HepG2 (cell line): Measurements from ENCODE around the gene DUS3L. TPM values are rescaled to one million over a fixed set of nuclear protein-coding genes. Genes with fewer than 3 reads are reported as not detected.

Source experiments
- ATF7 ChIP-seq, 2 experiments: fragments of 450-650 bp in 1 of 2; sonication (generic) in 1 of 2; formaldehyde crosslinking in 1 of 2; IDR thresholded peaks; 2 replicates each; pipeline versions ENCODE4 v1.4.0 to v1.6.1; 2016 to 2020; ENCODE audit warnings: antibody characterized with exemption in 1 of 2, mild to moderate bottlenecking in 1 of 2, missing genetic modification reagents in 1 of 2
- KDM5A ChIP-seq: fragments of 200-600 bp; sonication (generic); IDR thresholded peaks from 2 replicates; pipeline ENCODE4 v1.7.0; 2018; ENCODE audit warnings: antibody characterized with exemption, mild to moderate bottlenecking, low read length, borderline replicate concordance
- KLF6 ChIP-seq: IDR thresholded peaks from 2 replicates; pipeline ENCODE4 v1.8.0; 2016; ENCODE audit warnings: missing biosample characterization, missing genetic modification reagents
- ZBTB1 ChIP-seq: sonication (generic); formaldehyde crosslinking; IDR thresholded peaks from 2 replicates; pipeline ENCODE4 v1.4.0; 2020; ENCODE audit warnings: missing genetic modification reagents, borderline replicate concordance
- ZBTB38 ChIP-seq: sonication (generic); formaldehyde crosslinking; IDR thresholded peaks from 2 replicates; pipeline ENCODE4 v1.5.1; 2020; ENCODE audit warnings: mild to moderate bottlenecking, missing genetic modification reagents
- ZNF562 ChIP-seq: sonication (generic); formaldehyde crosslinking; IDR thresholded peaks from 2 replicates; pipeline ENCODE4 v1.8.0; 2022; ENCODE audit warnings: missing genetic modification reagents, borderline replicate concordance
- ZNF605 ChIP-seq: sonication (generic); formaldehyde crosslinking; IDR thresholded peaks from 2 replicates; pipeline ENCODE4 v1.8.0; 2022; ENCODE audit warnings: mild to moderate bottlenecking, missing genetic modification reagents
- ZNF737 ChIP-seq: sonication (generic); formaldehyde crosslinking; IDR thresholded peaks from 2 replicates; pipeline ENCODE4 v1.5.0; 2020; ENCODE audit warnings: missing genetic modification reagents, mild to moderate bottlenecking, borderline replicate concordance
- polyA plus RNA-seq, 8 experiments: library from polyadenylated mRNA; depleted of rRNA in 3 of 8; stranded (reverse) in 7 of 8; unstranded in 1 of 8; fragments of >200 nt; fragmentation: Illumina TruSeq in 4 of 8; extraction: Trizol in 4 of 8; gene quantifications; 2 replicates each; pipeline versions ENCODE4 v1.2.1 to v1.2.3, GENCODE V29; 2011 to 2016; ENCODE audit warnings: low read depth in 4 of 8, missing spikeins in 1 of 8, mixed read lengths in 1 of 8; ENCODE audit not compliant: insufficient read depth in 1 of 8
- total RNA-seq, 5 experiments: library from RNA; depleted of rRNA; stranded (reverse); fragments of >200 nt; fragmentation: Illumina TruSeq; extraction: Trizol; gene quantifications; 2 replicates each; pipeline ENCODE4 v1.2.3, GENCODE V29; 2016; ENCODE audit warnings: low read depth in 1 of 5
- TF ChIP-seq, protein P1 (sequence below): sonication (generic); formaldehyde crosslinking; IDR thresholded peaks from 2 replicates; pipeline ENCODE4 v1.4.0; 2020; ENCODE audit warnings: mild to moderate bottlenecking, missing genetic modification reagents
- TF ChIP-seq, protein P2 (sequence below): sonication (generic); formaldehyde crosslinking; IDR thresholded peaks from 2 replicates; pipeline ENCODE4 v1.4.0; 2020; ENCODE audit warnings: missing genetic modification reagents
- TF ChIP-seq, protein P3 (sequence below): sonication (generic); formaldehyde crosslinking; IDR thresholded peaks from 2 replicates; pipeline ENCODE4 v1.4.0; 2020; ENCODE audit warnings: missing genetic modification reagents
- TF ChIP-seq, protein P4 (sequence below): sonication (generic); formaldehyde crosslinking; IDR thresholded peaks from 2 replicates; pipeline ENCODE4 v1.4.0; 2020; ENCODE audit warnings: mild to moderate bottlenecking, missing genetic modification reagents
- TF ChIP-seq, protein P5 (sequence below): sonication (generic); formaldehyde crosslinking; IDR thresholded peaks from 2 replicates; pipeline ENCODE4 v1.9.0; 2021; ENCODE audit warnings: mild to moderate bottlenecking, missing genetic modification reagents

DUS3L gene
- total and polyA plus RNA-seq, 2 of the 13 experiments (the other 11 are each of a cell fraction or from before 2014, with no cell fraction given), result 13.3 to 25.1 TPM

DNA sequence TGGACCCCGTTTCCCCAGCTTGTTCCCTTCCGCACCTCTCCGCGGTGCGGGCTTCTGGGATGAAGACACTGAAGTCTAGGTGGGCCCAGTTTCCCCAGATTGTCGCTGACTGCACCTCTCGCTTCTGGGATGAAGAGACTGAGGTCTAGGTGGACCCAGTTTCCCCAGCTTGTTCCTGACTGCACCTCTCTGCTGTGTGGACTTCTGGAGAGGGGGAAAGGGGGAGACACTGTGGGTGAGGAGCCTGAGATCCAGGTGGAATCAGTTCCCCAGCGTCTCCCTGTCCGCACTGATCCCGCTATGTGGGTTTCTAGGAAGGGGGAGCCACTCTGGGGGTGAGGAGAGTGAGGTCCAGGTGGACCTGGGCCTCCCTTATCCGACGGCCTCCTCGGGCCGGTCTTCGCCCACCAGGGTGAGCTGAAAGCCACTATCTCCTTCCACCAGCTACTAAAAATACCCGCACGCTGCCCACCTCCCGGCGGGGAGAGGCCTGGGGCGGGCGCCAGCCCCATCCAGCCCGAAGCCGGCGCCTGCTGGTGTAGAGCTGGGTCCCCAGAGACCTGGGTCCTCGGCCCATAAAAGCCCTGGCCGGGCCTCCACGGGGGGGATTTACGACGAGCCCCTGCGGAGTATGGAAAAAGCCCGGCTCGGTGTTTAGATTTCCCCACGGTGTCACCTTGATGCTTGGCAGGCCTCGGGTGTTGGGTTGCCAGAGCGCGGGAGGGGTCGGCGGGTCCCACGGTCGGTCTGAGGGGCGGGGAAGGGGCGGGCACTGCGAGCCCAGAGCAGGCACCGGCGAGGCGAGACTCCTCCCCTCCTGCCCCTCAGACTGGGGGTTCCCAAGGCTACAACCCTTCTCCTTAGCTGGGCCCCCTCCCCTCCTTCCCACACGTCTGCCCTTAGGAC, 38.0 kb upstream of the DUS3L start (continued):
- TF ChIP-seq ZBTB1, result no peak
- TF ChIP-seq ATF7 (IDR thresholded peaks at IDR 0.05), result no peak
- TF ChIP-seq ATF7 (CRISPR knock-in tag; IDR thresholded peaks at IDR 0.05), result 0 out of 2 replicates have a peak, but pooled peaks have one; percentile 7
- no peak for TF ChIP-seq ZNF737 (CRISPR knock-in tag)
- TF ChIP-seq, protein P1, sequence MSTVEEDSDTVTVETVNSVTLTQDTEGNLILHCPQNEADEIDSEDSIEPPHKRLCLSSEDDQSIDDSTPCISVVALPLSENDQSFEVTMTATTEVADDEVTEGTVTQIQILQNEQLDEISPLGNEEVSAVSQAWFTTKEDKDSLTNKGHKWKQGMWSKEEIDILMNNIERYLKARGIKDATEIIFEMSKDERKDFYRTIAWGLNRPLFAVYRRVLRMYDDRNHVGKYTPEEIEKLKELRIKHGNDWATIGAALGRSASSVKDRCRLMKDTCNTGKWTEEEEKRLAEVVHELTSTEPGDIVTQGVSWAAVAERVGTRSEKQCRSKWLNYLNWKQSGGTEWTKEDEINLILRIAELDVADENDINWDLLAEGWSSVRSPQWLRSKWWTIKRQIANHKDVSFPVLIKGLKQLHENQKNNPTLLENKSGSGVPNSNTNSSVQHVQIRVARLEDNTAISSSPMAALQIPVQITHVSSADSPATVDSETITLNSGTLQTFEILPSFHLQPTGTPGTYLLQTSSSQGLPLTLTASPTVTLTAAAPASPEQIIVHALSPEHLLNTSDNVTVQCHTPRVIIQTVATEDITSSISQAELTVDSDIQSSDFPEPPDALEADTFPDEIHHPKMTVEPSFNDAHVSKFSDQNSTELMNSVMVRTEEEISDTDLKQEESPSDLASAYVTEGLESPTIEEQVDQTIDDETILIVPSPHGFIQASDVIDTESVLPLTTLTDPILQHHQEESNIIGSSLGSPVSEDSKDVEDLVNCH (CRISPR knock-in tag), result no peak
- peak; percentile 86; the same call in 1 of the 2 replicates for TF ChIP-seq ZBTB38
- TF ChIP-seq, protein P2, sequence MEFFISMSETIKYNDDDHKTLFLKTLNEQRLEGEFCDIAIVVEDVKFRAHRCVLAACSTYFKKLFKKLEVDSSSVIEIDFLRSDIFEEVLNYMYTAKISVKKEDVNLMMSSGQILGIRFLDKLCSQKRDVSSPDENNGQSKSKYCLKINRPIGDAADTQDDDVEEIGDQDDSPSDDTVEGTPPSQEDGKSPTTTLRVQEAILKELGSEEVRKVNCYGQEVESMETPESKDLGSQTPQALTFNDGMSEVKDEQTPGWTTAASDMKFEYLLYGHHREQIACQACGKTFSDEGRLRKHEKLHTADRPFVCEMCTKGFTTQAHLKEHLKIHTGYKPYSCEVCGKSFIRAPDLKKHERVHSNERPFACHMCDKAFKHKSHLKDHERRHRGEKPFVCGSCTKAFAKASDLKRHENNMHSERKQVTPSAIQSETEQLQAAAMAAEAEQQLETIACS (CRISPR knock-in tag), result no peak
- no peak for TF ChIP-seq KLF6
- TF ChIP-seq, protein P3, sequence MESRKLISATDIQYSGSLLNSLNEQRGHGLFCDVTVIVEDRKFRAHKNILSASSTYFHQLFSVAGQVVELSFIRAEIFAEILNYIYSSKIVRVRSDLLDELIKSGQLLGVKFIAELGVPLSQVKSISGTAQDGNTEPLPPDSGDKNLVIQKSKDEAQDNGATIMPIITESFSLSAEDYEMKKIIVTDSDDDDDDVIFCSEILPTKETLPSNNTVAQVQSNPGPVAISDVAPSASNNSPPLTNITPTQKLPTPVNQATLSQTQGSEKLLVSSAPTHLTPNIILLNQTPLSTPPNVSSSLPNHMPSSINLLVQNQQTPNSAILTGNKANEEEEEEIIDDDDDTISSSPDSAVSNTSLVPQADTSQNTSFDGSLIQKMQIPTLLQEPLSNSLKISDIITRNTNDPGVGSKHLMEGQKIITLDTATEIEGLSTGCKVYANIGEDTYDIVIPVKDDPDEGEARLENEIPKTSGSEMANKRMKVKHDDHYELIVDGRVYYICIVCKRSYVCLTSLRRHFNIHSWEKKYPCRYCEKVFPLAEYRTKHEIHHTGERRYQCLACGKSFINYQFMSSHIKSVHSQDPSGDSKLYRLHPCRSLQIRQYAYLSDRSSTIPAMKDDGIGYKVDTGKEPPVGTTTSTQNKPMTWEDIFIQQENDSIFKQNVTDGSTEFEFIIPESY (CRISPR knock-in tag), result 0 out of 2 replicates have a peak, but pooled peaks have one; percentile 27
- TF ChIP-seq, protein P4, sequence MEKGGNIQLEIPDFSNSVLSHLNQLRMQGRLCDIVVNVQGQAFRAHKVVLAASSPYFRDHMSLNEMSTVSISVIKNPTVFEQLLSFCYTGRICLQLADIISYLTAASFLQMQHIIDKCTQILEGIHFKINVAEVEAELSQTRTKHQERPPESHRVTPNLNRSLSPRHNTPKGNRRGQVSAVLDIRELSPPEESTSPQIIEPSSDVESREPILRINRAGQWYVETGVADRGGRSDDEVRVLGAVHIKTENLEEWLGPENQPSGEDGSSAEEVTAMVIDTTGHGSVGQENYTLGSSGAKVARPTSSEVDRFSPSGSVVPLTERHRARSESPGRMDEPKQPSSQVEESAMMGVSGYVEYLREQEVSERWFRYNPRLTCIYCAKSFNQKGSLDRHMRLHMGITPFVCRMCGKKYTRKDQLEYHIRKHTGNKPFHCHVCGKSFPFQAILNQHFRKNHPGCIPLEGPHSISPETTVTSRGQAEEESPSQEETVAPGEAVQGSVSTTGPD (CRISPR knock-in tag), result no peak
- no peak for TF ChIP-seq ZNF562
- peak; percentile 0; the same call in 1 of the 2 replicates for TF ChIP-seq ZNF605 (CRISPR knock-in tag)
- TF ChIP-seq, protein P5, sequence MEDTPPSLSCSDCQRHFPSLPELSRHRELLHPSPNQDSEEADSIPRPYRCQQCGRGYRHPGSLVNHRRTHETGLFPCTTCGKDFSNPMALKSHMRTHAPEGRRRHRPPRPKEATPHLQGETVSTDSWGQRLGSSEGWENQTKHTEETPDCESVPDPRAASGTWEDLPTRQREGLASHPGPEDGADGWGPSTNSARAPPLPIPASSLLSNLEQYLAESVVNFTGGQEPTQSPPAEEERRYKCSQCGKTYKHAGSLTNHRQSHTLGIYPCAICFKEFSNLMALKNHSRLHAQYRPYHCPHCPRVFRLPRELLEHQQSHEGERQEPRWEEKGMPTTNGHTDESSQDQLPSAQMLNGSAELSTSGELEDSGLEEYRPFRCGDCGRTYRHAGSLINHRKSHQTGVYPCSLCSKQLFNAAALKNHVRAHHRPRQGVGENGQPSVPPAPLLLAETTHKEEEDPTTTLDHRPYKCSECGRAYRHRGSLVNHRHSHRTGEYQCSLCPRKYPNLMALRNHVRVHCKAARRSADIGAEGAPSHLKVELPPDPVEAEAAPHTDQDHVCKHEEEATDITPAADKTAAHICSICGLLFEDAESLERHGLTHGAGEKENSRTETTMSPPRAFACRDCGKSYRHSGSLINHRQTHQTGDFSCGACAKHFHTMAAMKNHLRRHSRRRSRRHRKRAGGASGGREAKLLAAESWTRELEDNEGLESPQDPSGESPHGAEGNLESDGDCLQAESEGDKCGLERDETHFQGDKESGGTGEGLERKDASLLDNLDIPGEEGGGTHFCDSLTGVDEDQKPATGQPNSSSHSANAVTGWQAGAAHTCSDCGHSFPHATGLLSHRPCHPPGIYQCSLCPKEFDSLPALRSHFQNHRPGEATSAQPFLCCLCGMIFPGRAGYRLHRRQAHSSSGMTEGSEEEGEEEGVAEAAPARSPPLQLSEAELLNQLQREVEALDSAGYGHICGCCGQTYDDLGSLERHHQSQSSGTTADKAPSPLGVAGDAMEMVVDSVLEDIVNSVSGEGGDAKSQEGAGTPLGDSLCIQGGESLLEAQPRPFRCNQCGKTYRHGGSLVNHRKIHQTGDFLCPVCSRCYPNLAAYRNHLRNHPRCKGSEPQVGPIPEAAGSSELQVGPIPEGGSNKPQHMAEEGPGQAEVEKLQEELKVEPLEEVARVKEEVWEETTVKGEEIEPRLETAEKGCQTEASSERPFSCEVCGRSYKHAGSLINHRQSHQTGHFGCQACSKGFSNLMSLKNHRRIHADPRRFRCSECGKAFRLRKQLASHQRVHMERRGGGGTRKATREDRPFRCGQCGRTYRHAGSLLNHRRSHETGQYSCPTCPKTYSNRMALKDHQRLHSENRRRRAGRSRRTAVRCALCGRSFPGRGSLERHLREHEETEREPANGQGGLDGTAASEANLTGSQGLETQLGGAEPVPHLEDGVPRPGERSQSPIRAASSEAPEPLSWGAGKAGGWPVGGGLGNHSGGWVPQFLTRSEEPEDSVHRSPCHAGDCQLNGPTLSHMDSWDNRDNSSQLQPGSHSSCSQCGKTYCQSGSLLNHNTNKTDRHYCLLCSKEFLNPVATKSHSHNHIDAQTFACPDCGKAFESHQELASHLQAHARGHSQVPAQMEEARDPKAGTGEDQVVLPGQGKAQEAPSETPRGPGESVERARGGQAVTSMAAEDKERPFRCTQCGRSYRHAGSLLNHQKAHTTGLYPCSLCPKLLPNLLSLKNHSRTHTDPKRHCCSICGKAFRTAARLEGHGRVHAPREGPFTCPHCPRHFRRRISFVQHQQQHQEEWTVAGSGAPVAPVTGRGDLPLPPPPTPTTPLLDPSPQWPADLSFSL (CRISPR knock-in tag), result no peak
- no peak for TF ChIP-seq KDM5A
